Muscle layer of colon (tissue), 2 donors: ENCODE data around the gene ARMC6.
"Not testable (repeated sequence)": the region's sequence is repeated elsewhere in the genome, so short reads cannot be mapped to it uniquely, and the experiment has no call there.

Source experiments
- H3K27ac ChIP-seq: one replicate; pipeline ENCODE4 v1.7.0; 2013; ENCODE audit warnings: low read depth, mild to moderate bottlenecking, low read length, moderate library complexity
- H3K27me3 ChIP-seq, 2 donors: one replicate each; pipeline ENCODE4 v1.7.0; 2013; ENCODE audit warnings: low read length in 2 of 2, mild to moderate bottlenecking in 2 of 2; ENCODE audit not compliant: insufficient read depth in 2 of 2, control insufficient read depth in 1 of 2
- H3K36me3 ChIP-seq: one replicate; pipeline ENCODE4 v1.7.0; 2013; ENCODE audit warnings: mild to moderate bottlenecking, low read length; ENCODE audit not compliant: insufficient read depth
- H3K4me1 ChIP-seq: one replicate; pipeline ENCODE4 v1.7.0; 2013; ENCODE audit warnings: mild to moderate bottlenecking, low read length; ENCODE audit not compliant: insufficient read depth
- H3K4me3 ChIP-seq, 2 donors: one replicate each; pipeline ENCODE4 v1.7.0; 2013; ENCODE audit warnings: low read length in 2 of 2, low read depth in 1 of 2, mild to moderate bottlenecking in 1 of 2, moderate library complexity in 1 of 2
- H3K9ac ChIP-seq: one replicate; pipeline ENCODE4 v1.7.0; 2013; ENCODE audit warnings: low read length
- H3K9me3 ChIP-seq: one replicate; pipeline ENCODE4 v1.7.0; 2013; ENCODE audit warnings: mild to moderate bottlenecking, low read length
- donor health status: abdominal sarcoma.
- donor health status: Adenocarcinoma of cecum.

ARMC6 gene

GRCh38 chr19:19081642-19082151 is 48.3 kb downstream of the ARMC6 start:
- no peaks in the 10 kb centered on the region for H3K4me1 ChIP-seq
- H3K27ac ChIP-seq, result no peak overlapping the region
- no peaks in the 10 kb centered on the region for H3K9me3 ChIP-seq
- H3K36me3 ChIP-seq, result no peaks in the 10 kb centered on the region
- no peak overlapping the region for H3K9ac ChIP-seq
- H3K27me3 ChIP-seq, result no peaks in the 10 kb centered on the region
- no peak overlapping the region for H3K4me3 ChIP-seq

- H3K27me3 ChIP-seq, result no peaks in the 10 kb centered on the region
- H3K4me3 ChIP-seq, result no peak overlapping the region
- no peaks in the 10 kb centered on the region for H3K9me3 ChIP-seq
- no peaks in the 10 kb centered on the region for H3K4me1 ChIP-seq
- H3K27ac ChIP-seq, result no peak overlapping the region
- H3K36me3 ChIP-seq, result no peaks in the 10 kb centered on the region
- no peak overlapping the region for H3K9ac ChIP-seq
Observed at GRCh38 chr19:19083413-19084178, 50.2 kb downstream of the ARMC6 start.

GRCh38 chr19:19087676-19088075 is 54.3 kb downstream of the ARMC6 start:
- H3K36me3 ChIP-seq, result no peaks in the 10 kb centered on the region
- no peaks in the 10 kb centered on the region for H3K9me3 ChIP-seq
- H3K27ac ChIP-seq, result no peak overlapping the region
- H3K4me3 ChIP-seq, result no peak overlapping the region
- H3K27me3 ChIP-seq, result no peaks in the 10 kb centered on the region
- H3K4me1 ChIP-seq, result no peaks in the 10 kb centered on the region
- no peak overlapping the region for H3K9ac ChIP-seq

GRCh38 chr19:19094513-19094912 is 61.1 kb downstream of the ARMC6 start:
- Histone ChIP-seq H3K36me3 (peaks cover 11% of the 10 kb centered on the region), H3K4me1 (no peaks in the 10 kb centered on the region), H3K9me3 (no peaks in the 10 kb centered on the region), H3K27me3 (no peaks in the 10 kb centered on the region), H3K4me3 (no peak overlapping the region), H3K27ac (no peak overlapping the region), H3K9ac (no peak overlapping the region)

GRCh38 chr19:19095691-19096090 is 62.3 kb downstream of the ARMC6 start:
- H3K27ac ChIP-seq, result no peak overlapping the region
- no peak overlapping the region for H3K9ac ChIP-seq
- no peaks in the 10 kb centered on the region for H3K4me1 ChIP-seq
- H3K27me3 ChIP-seq, result no peaks in the 10 kb centered on the region
- no peak overlapping the region for H3K4me3 ChIP-seq
- peaks cover 11% of the 10 kb centered on the region for H3K36me3 ChIP-seq
- H3K9me3 ChIP-seq, result no peaks in the 10 kb centered on the region

GRCh38 chr19:19096641-19097627 is 63.5 kb downstream of the ARMC6 start:
- H3K4me3 ChIP-seq, result no peak overlapping the region
- peaks cover 14% of the 10 kb centered on the region for H3K36me3 ChIP-seq
- no peaks in the 10 kb centered on the region for H3K4me1 ChIP-seq
- no peaks in the 10 kb centered on the region for H3K27me3 ChIP-seq
- H3K9ac ChIP-seq, result no peak overlapping the region
- no peak overlapping the region for H3K27ac ChIP-seq
- H3K9me3 ChIP-seq, result no peaks in the 10 kb centered on the region

GRCh38 chr19:19098084-19098702 is 64.8 kb downstream of the ARMC6 start:
- Histone ChIP-seq H3K4me3 (no peak overlapping the region), H3K27ac (no peak overlapping the region), H3K27me3 (no peaks in the 10 kb centered on the region), H3K9ac (no peak overlapping the region), H3K9me3 (no peaks in the 10 kb centered on the region), H3K36me3 (peaks cover 14% of the 10 kb centered on the region), H3K4me1 (no peaks in the 10 kb centered on the region)

GRCh38 chr19:19098703-19099632 is 65.6 kb downstream of the ARMC6 start:
- H3K4me3 ChIP-seq, result no peak overlapping the region
- H3K9ac ChIP-seq, result no peak overlapping the region
- no peaks in the 10 kb centered on the region for H3K27me3 ChIP-seq
- H3K9me3 ChIP-seq, result no peaks in the 10 kb centered on the region
- peaks cover 14% of the 10 kb centered on the region for H3K36me3 ChIP-seq
- H3K27ac ChIP-seq, result no peak overlapping the region
- no peaks in the 10 kb centered on the region for H3K4me1 ChIP-seq

GRCh38 chr19:19101540-19101939 is 68.1 kb downstream of the ARMC6 start:
- H3K4me3 ChIP-seq, result no peak overlapping the region
- H3K4me1 ChIP-seq, result no peaks in the 10 kb centered on the region
- H3K27ac ChIP-seq, result no peak overlapping the region
- H3K27me3 ChIP-seq, result no peaks in the 10 kb centered on the region
- H3K36me3 ChIP-seq, result peaks cover 14% of the 10 kb centered on the region
- H3K9me3 ChIP-seq, result no peaks in the 10 kb centered on the region
- H3K9ac ChIP-seq, result no peak overlapping the region

- peaks cover 14% of the 10 kb centered on the region for H3K36me3 ChIP-seq
- not testable (repeated sequence) for H3K4me1 ChIP-seq, H3K27ac ChIP-seq
Observed at GRCh38 chr19:19102566-19102965, 69.2 kb downstream of the ARMC6 start.

More at GRCh38 chr19:19102566-19102965, 69.2 kb downstream of the ARMC6 start:
- not testable (repeated sequence) for H3K27me3 ChIP-seq, H3K9ac ChIP-seq, H3K9me3 ChIP-seq, H3K4me3 ChIP-seq
